Measurements from ENCODE around the gene LAMA2.

Gene LAMA2

GRCh38 chr6:129184324-129184723 lies 301.4 kb downstream of the LAMA2 start:
- no peak for DNase-seq

GRCh38 chr6:129184808-129185366 lies 301.9 kb downstream of the LAMA2 start:
- no peak for DNase-seq

GRCh38 chr6:129186988-129187387 lies 304.1 kb downstream of the LAMA2 start:
- no peak for DNase-seq

GRCh38 chr6:129188306-129188705 lies 305.4 kb downstream of the LAMA2 start:
- no peak for DNase-seq

GRCh38 chr6:129188795-129189194 lies 305.9 kb downstream of the LAMA2 start:
- no peak for DNase-seq

- no peak for DNase-seq
Measured at GRCh38 chr6:129189266-129189665, 306.3 kb downstream of the LAMA2 start.

- no peak for DNase-seq
Measured at GRCh38 chr6:129191235-129191634, 308.3 kb downstream of the LAMA2 start.

- DNase-seq, result no peak
Measured at GRCh38 chr6:129192458-129192989, 309.6 kb downstream of the LAMA2 start.

GRCh38 chr6:129194306-129194941 lies 311.5 kb downstream of the LAMA2 start:
- DNase-seq, result no peak

- no peak for DNase-seq
Measured at GRCh38 chr6:129195161-129195560, 312.2 kb downstream of the LAMA2 start.

- DNase-seq, result no peak
Measured at GRCh38 chr6:129195643-129196042, 312.7 kb downstream of the LAMA2 start.

- no peak for DNase-seq
Measured at GRCh38 chr6:129197154-129197553, 314.2 kb downstream of the LAMA2 start.

GRCh38 chr6:129200151-129200550 lies 317.2 kb downstream of the LAMA2 start:
- no peak for DNase-seq

GRCh38 chr6:129203190-129203900 lies 320.4 kb downstream of the LAMA2 start:
- DNase-seq, result no peak

GRCh38 chr6:129206821-129207220 lies 323.9 kb downstream of the LAMA2 start:
- DNase-seq, result no peak

GRCh38 chr6:129207832-129208231 lies 324.9 kb downstream of the LAMA2 start:
- DNase-seq, result no peak

- no peak for DNase-seq
Measured at GRCh38 chr6:129208415-129209034, 325.6 kb downstream of the LAMA2 start.

GRCh38 chr6:129209355-129209754 lies 326.4 kb downstream of the LAMA2 start:
- no peak for DNase-seq

- no peak for DNase-seq
Measured at GRCh38 chr6:129210684-129211083, 327.7 kb downstream of the LAMA2 start.

- DNase-seq, result no peak
Measured at GRCh38 chr6:129211626-129212025, 328.7 kb downstream of the LAMA2 start.

GRCh38 chr6:129212081-129212480 lies 329.1 kb downstream of the LAMA2 start:
- no peak for DNase-seq

- DNase-seq, result no peak
Measured at GRCh38 chr6:129215246-129215645, 332.3 kb downstream of the LAMA2 start.

- DNase-seq, result no peak
Measured at GRCh38 chr6:129215916-129216520, 333.1 kb downstream of the LAMA2 start.
